H1 (cell line): ENCODE results near the gene TCF7L2. TPM values are rescaled to one million over a fixed set of nuclear protein-coding genes. Genes with fewer than 3 reads are reported as not detected.

ENCODE experiments used
- CTCF ChIA-PET: fragments of 300-600 bp; sonication (Branson Sonifier 250); formaldehyde crosslinking; loops from one replicate; lab custom pipeline; 2021; ENCODE audit not compliant: partially characterized antibody; lab: Charles Lee
- POLR2A ChIA-PET: fragments of 300-600 bp; sonication (Branson Sonifier 250); formaldehyde crosslinking; loops from one replicate; lab custom pipeline; 2021; ENCODE audit warnings: inconsistent platforms; ENCODE audit not compliant: partially characterized antibody; lab: Charles Lee
- DNase-seq, 2 experiments: peaks; one replicate each; pipeline versions ENCODE4 v3.0.0 to v3.0.0-alpha.2; 2010 to 2022; ENCODE audit warnings: low spot score in 2 of 2, low read depth in 1 of 2, mixed read lengths in 1 of 2
- FAIRE-seq: peaks from 2 replicates; lab custom pipeline; 2011; peaks lifted over from hg19 to GRCh38; lab: Jason Lieb, UNC
- H2AFZ ChIP-seq: 2 replicates; pipeline ENCODE4 v1.8.1; 2012; ENCODE audit warnings: low read length, inconsistent platforms
- H2AK5ac ChIP-seq: 2 replicates; pipeline ENCODE4 v1.6.1; 2013; ENCODE audit warnings: low read depth, low read length
- H2BK120ac ChIP-seq: replicated peaks from 2 replicates; pipeline ENCODE3; 2013; ENCODE audit warnings: low read depth, low read length, inconsistent platforms
- H2BK12ac ChIP-seq: 2 replicates; pipeline ENCODE4 v1.6.1; 2013; ENCODE audit warnings: low read depth, low read length
- H2BK15ac ChIP-seq: 2 replicates; pipeline ENCODE4 v1.6.1; 2013; ENCODE audit warnings: low read length
- H2BK20ac ChIP-seq: 2 replicates; pipeline ENCODE4 v1.6.1; 2013; ENCODE audit warnings: low read length
- H2BK5ac ChIP-seq: 2 replicates; pipeline ENCODE4 v1.6.1; 2013; ENCODE audit warnings: low read depth, low read length
- H3K14ac ChIP-seq: 2 replicates; pipeline ENCODE4 v1.6.1; 2013; ENCODE audit warnings: inconsistent platforms; ENCODE audit not compliant: insufficient read length
- H3K18ac ChIP-seq: 2 replicates; pipeline ENCODE4 v1.6.1; 2013; ENCODE audit warnings: low read length; ENCODE audit errors: extremely low read depth
- H3K23ac ChIP-seq: 2 replicates; pipeline ENCODE4 v1.6.1; 2013; ENCODE audit warnings: inconsistent platforms; ENCODE audit not compliant: insufficient read length
- H3K23me2 ChIP-seq: 2 replicates; pipeline ENCODE4 v1.6.1; 2013; ENCODE audit warnings: low read depth, low read length
- H3K27ac ChIP-seq: 2 replicates; pipeline ENCODE4 v1.6.1; 2011; ENCODE audit warnings: low read depth, low read length, inconsistent platforms
- H3K27me3 ChIP-seq, 4 experiments: replicated peaks in 1 of 4; 1 replicate in 1 of 4; 2 replicates in 3 of 4; pipeline versions ENCODE4 v1.6.1 to v1.8.1; 2011 to 2013; ENCODE audit warnings: low read length in 3 of 4, mild to moderate bottlenecking in 3 of 4, inconsistent platforms in 2 of 4, mixed read lengths in 2 of 4, moderate library complexity in 1 of 4; ENCODE audit not compliant: control insufficient read depth in 3 of 4, insufficient read depth in 3 of 4; ENCODE audit errors: extremely low read depth in 1 of 4
- H3K36me3 ChIP-seq, 4 experiments: 2 replicates each; pipeline versions ENCODE4 v1.6.1 to v1.8.1; 2011 to 2013; ENCODE audit warnings: mild to moderate bottlenecking in 4 of 4, low read length in 3 of 4, moderate library complexity in 2 of 4, control low read depth in 1 of 4, inconsistent platforms in 1 of 4; ENCODE audit not compliant: insufficient read depth in 4 of 4, control insufficient read depth in 2 of 4
- H3K4ac ChIP-seq: replicated peaks from 2 replicates; pipeline ENCODE3; 2013; ENCODE audit warnings: low read length, low read depth, mixed read lengths, inconsistent platforms; ENCODE audit not compliant: insufficient read length
- H3K4me1 ChIP-seq, 4 experiments: replicated peaks in 1 of 4; 1 replicate in 1 of 4; 2 replicates in 3 of 4; pipeline versions ENCODE4 v1.6.1 to v1.8.1; 2011 to 2013; ENCODE audit warnings: low read length in 3 of 4, inconsistent platforms in 2 of 4, mixed read lengths in 1 of 4; ENCODE audit not compliant: insufficient read depth in 4 of 4, control insufficient read depth in 3 of 4
- H3K4me2 ChIP-seq, 2 experiments: 2 replicates each; pipeline versions ENCODE4 v1.6.1 to v1.8.1; 2011 to 2013; ENCODE audit warnings: low read depth in 2 of 2, low read length in 2 of 2, control low read depth in 1 of 2, inconsistent platforms in 1 of 2, mild to moderate bottlenecking in 1 of 2; ENCODE audit not compliant: insufficient read depth in 1 of 2
- H3K4me3 ChIP-seq, 4 experiments: fragments of 200-600, 300-600 bp in 1 of 4; sonication (generic), shearing (Covaris generic), sonication (Bioruptor Twin) in 1 of 4; 2 replicates each; pipeline versions ENCODE4 v1.5.1 to v1.8.1; 2011 to 2016; ENCODE audit warnings: low read length in 4 of 4, low read depth in 3 of 4, control low read depth in 2 of 4, inconsistent platforms in 2 of 4, mild to moderate bottlenecking in 2 of 4, mixed read lengths in 1 of 4, moderate library complexity in 1 of 4; ENCODE audit not compliant: insufficient read depth in 2 of 4; ENCODE audit errors: extremely low read depth in 1 of 4
- H3K56ac ChIP-seq: replicated peaks from 2 replicates; pipeline ENCODE3; 2013; ENCODE audit warnings: low read depth, mild to moderate bottlenecking, mixed read lengths, low read length, inconsistent platforms; ENCODE audit not compliant: insufficient read length
- H3K79me1 ChIP-seq: 2 replicates; pipeline ENCODE4 v1.6.1; 2013; ENCODE audit warnings: low read depth, low read length, control low read depth
- H3K79me2 ChIP-seq, 2 experiments: 2 replicates each; pipeline versions ENCODE4 v1.6.1 to v1.8.1; 2012 to 2013; ENCODE audit warnings: low read length in 2 of 2, mild to moderate bottlenecking in 2 of 2, inconsistent platforms in 1 of 2; ENCODE audit not compliant: insufficient read depth in 2 of 2, control insufficient read depth in 1 of 2
- H3K9ac ChIP-seq, 4 experiments: replicated peaks in 1 of 4; 1 replicate in 1 of 4; 2 replicates in 3 of 4; pipeline versions ENCODE4 v1.6.1 to v1.8.1; 2011 to 2013; ENCODE audit warnings: low read depth in 3 of 4, low read length in 3 of 4, control low read depth in 2 of 4, mild to moderate bottlenecking in 2 of 4, moderate library complexity in 2 of 4, inconsistent platforms in 1 of 4; ENCODE audit errors: extremely low read depth in 1 of 4
- H3K9me3 ChIP-seq, 2 experiments: 2 replicates each; pipeline versions ENCODE4 v1.6.1 to v1.8.1; 2012 to 2013; ENCODE audit warnings: mild to moderate bottlenecking in 2 of 2, moderate library complexity in 2 of 2, control low read depth in 1 of 2, inconsistent platforms in 1 of 2, low read depth in 1 of 2, low read length in 1 of 2, mixed read lengths in 1 of 2; ENCODE audit not compliant: insufficient read depth in 2 of 2
- H4K20me1 ChIP-seq, 2 experiments: replicated peaks in 1 of 2; 2 replicates each; pipeline versions ENCODE3 to v1.8.1; 2011 to 2013; ENCODE audit warnings: inconsistent platforms in 2 of 2, low read length in 2 of 2, mild to moderate bottlenecking in 1 of 2; ENCODE audit not compliant: insufficient read depth in 2 of 2, control insufficient read depth in 1 of 2
- H4K5ac ChIP-seq: 2 replicates; pipeline ENCODE4 v1.6.1; 2013; ENCODE audit warnings: low read length, low read depth, mixed read lengths, inconsistent platforms; ENCODE audit not compliant: insufficient read length
- H4K8ac ChIP-seq: 2 replicates; pipeline ENCODE4 v1.8.0; 2013; ENCODE audit warnings: mild to moderate bottlenecking, moderate library complexity, low read length, inconsistent platforms; ENCODE audit not compliant: insufficient read depth; ENCODE audit errors: extremely low read depth
- H4K91ac ChIP-seq: replicated peaks from 2 replicates; pipeline ENCODE3; 2013; ENCODE audit warnings: low read length, mixed read lengths, inconsistent platforms; ENCODE audit not compliant: insufficient read length
- CEBPB ChIP-seq: IDR thresholded peaks from 2 replicates; pipeline ENCODE4 v1.6.1; 2012; ENCODE audit warnings: low read depth, low read length
- CTCF ChIP-seq, 3 experiments: IDR thresholded peaks; 1 replicate in 2 of 3; 2 replicates in 1 of 3; pipeline versions ENCODE4 v1.5.1 to v1.6.1; 2011; ENCODE audit warnings: low read length in 3 of 3, mild to moderate bottlenecking in 3 of 3, inconsistent platforms in 2 of 3, low read depth in 1 of 3, moderate library complexity in 1 of 3; ENCODE audit not compliant: insufficient read depth in 1 of 3; ENCODE audit errors: control extremely low read depth in 1 of 3
- E2F6 ChIP-seq: IDR thresholded peaks from 2 replicates; pipeline ENCODE4 v1.6.1; 2012; ENCODE audit warnings: inconsistent platforms
- MAX ChIP-seq: IDR thresholded peaks from 2 replicates; pipeline ENCODE4 v1.6.1; 2012; ENCODE audit warnings: inconsistent platforms
- PHF8 ChIP-seq: fragments of 200-600 bp; sonication (generic); conservative IDR thresholded peaks from 2 replicates; pipeline ENCODE4 v1.7.1; 2012; ENCODE audit warnings: low read depth, mild to moderate bottlenecking, inconsistent platforms, low read length, moderate library complexity
- RAD21 ChIP-seq, 2 experiments: IDR thresholded peaks in 1 of 2; conservative IDR thresholded peaks in 1 of 2; 2 replicates each; pipeline ENCODE4 v1.6.1; 2011; ENCODE audit warnings: low read depth in 2 of 2, low read length in 2 of 2, improper control_type of control experiment in 1 of 2, inconsistent platforms in 1 of 2, mild to moderate bottlenecking in 1 of 2, moderate library complexity in 1 of 2
- RFX5 ChIP-seq: IDR thresholded peaks from 2 replicates; pipeline ENCODE4 v1.6.1; 2011; ENCODE audit warnings: low read depth, low read length, improper control_type of control experiment, borderline replicate concordance
- USF2 ChIP-seq: IDR thresholded peaks from 2 replicates; pipeline ENCODE4 v1.6.1; 2011; ENCODE audit warnings: low read length, improper control_type of control experiment
- WGBS, 2 experiments: shearing (Covaris generic) in 1 of 2; methylation state at CpG; one replicate each; pipeline versions ENCODE4 v1.1.6 to v1.1.7; 2013 to 2015; ENCODE audit warnings: low lambda C conversion rate in 2 of 2, mixed read lengths in 2 of 2, inconsistent platforms in 1 of 2, low coverage in 1 of 2, missing lambda C conversion rate in 1 of 2; ENCODE audit not compliant: insufficient replicate concordance in 2 of 2, insufficient coverage in 1 of 2, insufficient read length in 1 of 2; ENCODE audit errors: extremely low coverage in 1 of 2, missing lambda C conversion rate in 1 of 2; 5-methylcytosine and 5-hydroxymethylcytosine counted together
- polyA plus RNA-seq, 7 experiments: library from polyadenylated mRNA; depleted of rRNA in 3 of 7; stranded (reverse) in 5 of 7; unstranded in 2 of 7; fragments of >200 nt in 5 of 7; fragments of 200-250 nt in 2 of 7; gene quantifications; 1 replicate in 5 of 7; 2 replicates in 1 of 7; 4 replicates in 1 of 7; pipeline versions ENCODE4 v1.2.1 to v1.2.3, GENCODE V29; 2011 to 2013; ENCODE audit warnings: missing spikeins in 2 of 7, mixed read lengths in 2 of 7
- total RNA-seq: library from RNA; stranded (reverse); fragmentation: NEBNext Ultra II Directional; extraction: Animal tissue kit (Norgen Biotek cat#: 25700); gene quantifications from 2 replicates; pipeline ENCODE4 v1.2.1, GENCODE V29; 2021

TCF7L2 gene
- total and polyA plus RNA-seq, 2 of the 8 experiments (the other 6 are each of a cell fraction or from before 2014, with no cell fraction given) = 33.9 to 67.3 TPM

- FAIRE-seq = no peak
- H4K20me1 ChIP-seq = peaks cover 18 to 22% of the 10 kb centered on the region in 2 experiments
- 67% methylated on average over 1 of the region's 1 CpG; no CpG with 5 or more reads in 1 of the 2 experiments for WGBS, 2 experiments
- no peak for TF ChIP-seq RAD21 (IDR thresholded peaks at IDR 0.05 in 1 of 2, conservative IDR thresholded peaks at IDR 0.05 in 1 of 2; ENCODE audit: low read depth in 2 of 2, low read length in 2 of 2)
- no peak for TF ChIP-seq PHF8
- no peak for TF ChIP-seq RFX5
- TF ChIP-seq MAX = no peak
- no peak for TF ChIP-seq E2F6
- TF ChIP-seq CTCF (IDR thresholded peaks at IDR 0.05; ENCODE audit: control extremely low read depth in 1 of 3, insufficient read depth in 1 of 3, low read depth in 1 of 3, low read length in 3 of 3) = no peak
- TF ChIP-seq CEBPB = no peak
- no peak for TF ChIP-seq USF2
These were observed 91.3 kb downstream of the TCF7L2 start for GRCh38 chr10:113041324-113041723.

More at GRCh38 chr10:113041324-113041723, 91.3 kb downstream of the TCF7L2 start:
- Histone ChIP-seq H2BK5ac (no peak overlapping the region), H3K14ac (no peak overlapping the region), H3K79me1 (peaks cover 27% of the 10 kb centered on the region), H2BK20ac (no peak overlapping the region), H4K8ac (no peak overlapping the region), H4K5ac (no peak overlapping the region), H3K4me2 (no peak overlapping the region), H3K9me3 (no peaks in the 10 kb centered on the region), H3K23me2 (no peaks in the 10 kb centered on the region), H3K27ac (no peak overlapping the region), H3K18ac (no peak overlapping the region), H2AK5ac (no peak overlapping the region), H3K79me2 (peaks cover 19 to 99% of the 10 kb centered on the region in 2 experiments), H3K27me3 (no peaks in the 10 kb centered on the region), H2BK120ac (no peak overlapping the region), H2BK12ac (no peak overlapping the region), H3K4me1 (peaks cover 0 to 13% (median 9%) of the 10 kb centered on the region in 4 experiments; a peak in 6 of 7 replicates), H2AFZ (no peak overlapping the region), H3K23ac (no peak overlapping the region), H3K4me3 (no peak overlapping the region), H3K9ac (no peak overlapping the region), H3K56ac (no peak overlapping the region), H2BK15ac (no peak overlapping the region), H3K36me3 (peaks cover 0 to 44% (median 10%) of the 10 kb centered on the region in 4 experiments; a peak in 6 of 8 replicates), H3K4ac (no peak overlapping the region), H4K91ac (no peak overlapping the region)
- DNase-seq = no peak
- CTCF ChIA-PET = no interaction called here
- POLR2A ChIA-PET = interaction anchor here (0.8 kb wide), 1 partner anchor 16 kb away, joined by 5 read pairs; no protein-coding TSS in a partner anchor
